Testis (tissue), 3 donors: ENCODE results near the gene RNF157. TPM values are rescaled to one million over a fixed set of nuclear protein-coding genes. Genes with fewer than 3 reads are reported as not detected.

ENCODE experiments used
- DNase-seq: peaks from one replicate; pipeline ENCODE4 v3.0.0-alpha.2; 2019
- H3K27ac ChIP-seq, 2 donors: fragments of 200-600 bp; sonication (generic); one replicate each; pipeline ENCODE4 v1.5.1; 2019
- H3K27me3 ChIP-seq: fragments of 200-600 bp; sonication (generic); one replicate; pipeline ENCODE4 v1.5.1; 2019
- H3K36me3 ChIP-seq: fragments of 200-600 bp; sonication (generic); one replicate; pipeline ENCODE4 v1.5.1; 2017; ENCODE audit warnings: low read depth; ENCODE audit errors: missing control alignments
- H3K4me1 ChIP-seq: fragments of 200-600 bp; sonication (generic); one replicate; pipeline ENCODE4 v1.5.1; 2019
- H3K4me3 ChIP-seq, 2 donors: fragments of 200-600 bp; sonication (generic); one replicate each; pipeline ENCODE4 v1.5.1; 2017 to 2019
- H3K9me3 ChIP-seq: fragments of 200-600 bp; sonication (generic); one replicate; pipeline ENCODE4 v1.5.1; 2017
- CTCF ChIP-seq, 3 experiments: fragments of 450-650 bp in 2 of 3; fragments of 200-600 bp in 1 of 3; sonication (generic) in 1 of 3; IDR thresholded peaks; one replicate each; pipeline ENCODE4 v1.5.1; 2016 to 2019; ENCODE audit warnings: antibody characterized with exemption in 3 of 3, mild to moderate bottlenecking in 2 of 3, moderate library complexity in 1 of 3
- POLR2A ChIP-seq: fragments of 450-650 bp; IDR thresholded peaks from one replicate; pipeline ENCODE4 v1.6.1; 2017; ENCODE audit warnings: antibody characterized with exemption, mild to moderate bottlenecking, moderate library complexity
- WGBS, 2 donors: methylation state at CpG; one replicate each; pipeline ENCODE4 v1.1.5; 2018; 5-methylcytosine and 5-hydroxymethylcytosine counted together
- intact Hi-C: fragments of 100-400 bp; cut with DNase I; formaldehyde crosslinking; loops from one replicate; pipeline ENCODE4 v1.15.1; 2023; ENCODE audit warnings: low total_unique reads
- polyA plus RNA-seq: library from polyadenylated mRNA; stranded (reverse); fragments of 350-450 nt; fragmentation: Illumina TruSeq; extraction: RNeasy Lipid Tissue Mini Kit (QIAGEN cat#74804); gene quantifications from one replicate; pipeline ENCODE4 v1.2.3, GENCODE V29; 2014; ENCODE audit warnings: low read depth, low replicate concordance; ENCODE audit not compliant: insufficient read depth
- total RNA-seq, 2 donors: library from RNA; depleted of rRNA; stranded (reverse); fragments of >200 nt; gene quantifications; one replicate each; pipeline ENCODE4 v1.2.3, GENCODE V29; 2016

RNF157 gene
- total and polyA plus RNA-seq, 3 donors from 2014 or later: 98.8 to 108 (median 101) TPM

- Histone ChIP-seq H3K27ac (no peak overlapping the region), H3K36me3 (no peaks in the 10 kb centered on the region), H3K4me3 (no peak overlapping the region), H3K9me3 (no peaks in the 10 kb centered on the region), H3K27me3 (no peaks in the 10 kb centered on the region), H3K4me1 (peaks cover 11% of the 10 kb centered on the region)
- no peak for DNase-seq
- intact Hi-C loops: no loop called here
- WGBS, 2 donors: 89 to 94% methylated on average over 5 of the region's 5 CpGs
- TF ChIP-seq CTCF (IDR thresholded peaks at IDR 0.05): no peak
- no peak for TF ChIP-seq POLR2A
Observed at GRCh38 chr17:76198702-76199101, 41.6 kb downstream of the RNF157 start.

- TF ChIP-seq POLR2A: no peak
- no peak for TF ChIP-seq CTCF (IDR thresholded peaks at IDR 0.05)
- WGBS, 2 donors: 52 to 53% methylated on average over 2 of the region's 2 CpGs
- Histone ChIP-seq H3K36me3 (no peaks in the 10 kb centered on the region), H3K27ac (no peak overlapping the region), H3K27me3 (no peaks in the 10 kb centered on the region), H3K4me3 (no peak overlapping the region), H3K9me3 (no peaks in the 10 kb centered on the region), H3K4me1 (peaks cover 11% of the 10 kb centered on the region)
- no peak for DNase-seq
- intact Hi-C loops: no loop called here
Observed at GRCh38 chr17:76197911-76198310, 42.4 kb downstream of the RNF157 start.

DNA sequence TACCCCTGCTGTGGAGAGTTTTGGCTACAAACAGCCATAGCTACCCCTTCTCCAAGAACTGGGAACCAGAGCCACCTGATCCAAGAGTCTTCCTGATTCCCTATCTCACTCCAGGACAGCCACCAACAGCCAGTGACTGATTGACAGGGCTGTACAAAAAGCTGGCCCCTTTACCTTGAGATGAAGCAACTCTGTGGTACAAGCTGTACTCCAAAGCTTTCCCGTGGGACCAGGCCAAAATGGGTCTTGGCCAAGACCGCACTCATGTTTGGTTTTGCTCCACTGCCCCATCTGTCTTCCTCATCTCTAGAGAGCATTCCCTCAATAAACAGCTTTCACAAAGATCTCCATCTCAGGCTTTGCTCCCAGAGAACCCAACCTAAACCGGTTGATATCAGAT is 43.6 kb downstream of the RNF157 start:
- peak; percentile 75 for DNase-seq
- Histone ChIP-seq H3K36me3 (no peaks in the 10 kb centered on the region), H3K27me3 (no peaks in the 10 kb centered on the region), H3K4me3 (no peak overlapping the region), H3K27ac (peak overlapping the region in 1 of 2 donors; percentile 21), H3K9me3 (no peaks in the 10 kb centered on the region), H3K4me1 (peaks cover 11% of the 10 kb centered on the region)
- intact Hi-C loops: no loop called here
- TF ChIP-seq POLR2A: no peak
- no peak for TF ChIP-seq CTCF (IDR thresholded peaks at IDR 0.05)
- WGBS, 2 donors: 48 to 49% methylated on average over 3 of the region's 3 CpGs

DNA sequence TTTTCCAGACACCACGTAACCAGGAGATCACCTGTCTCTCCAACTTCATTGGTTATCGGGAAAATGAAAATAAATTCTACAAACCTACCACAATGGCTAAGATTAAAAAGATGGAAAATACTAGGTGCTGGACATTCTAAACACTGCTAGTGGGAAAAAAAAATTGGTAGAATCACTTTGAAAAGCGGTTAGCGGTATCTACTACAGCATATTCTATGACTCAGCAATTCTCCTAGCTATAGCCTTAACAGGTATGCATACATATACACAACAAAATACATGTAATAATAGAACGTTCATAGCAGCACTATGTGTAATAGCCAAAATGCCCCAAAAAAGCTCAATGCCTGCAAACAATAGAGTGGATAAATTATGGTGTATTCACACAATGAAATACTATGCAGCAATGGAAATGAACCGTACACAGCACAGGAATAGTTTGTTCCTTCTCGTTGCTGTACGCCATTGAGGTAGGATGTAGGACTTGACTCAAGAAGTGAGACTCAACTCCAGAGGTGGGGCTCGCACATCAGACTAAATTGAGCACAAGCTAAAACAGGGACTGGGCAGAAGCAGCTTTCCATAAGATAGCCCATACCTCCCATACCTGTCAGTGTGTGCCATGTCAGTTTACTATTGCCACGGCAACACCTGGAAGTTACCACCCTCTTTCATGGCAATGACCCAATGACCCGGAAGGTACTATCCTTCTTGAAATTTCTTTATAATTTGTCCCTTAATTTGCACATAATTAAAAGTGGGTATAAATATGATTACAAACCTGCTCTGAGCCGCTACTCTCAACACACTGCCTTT is 44.8 kb downstream of the RNF157 start:
- DNase-seq: no peak
- Histone ChIP-seq H3K27me3 (no peaks in the 10 kb centered on the region), H3K27ac (no peak overlapping the region), H3K4me3 (no peak overlapping the region), H3K9me3 (no peaks in the 10 kb centered on the region), H3K4me1 (peaks cover 11% of the 10 kb centered on the region), H3K36me3 (no peaks in the 10 kb centered on the region)
- intact Hi-C loops: no loop called here
- 94 to 95% methylated on average over 12 of the region's 12 CpGs for WGBS, 2 donors
- no peak for TF ChIP-seq POLR2A
- TF ChIP-seq CTCF (IDR thresholded peaks at IDR 0.05): no peak

DNA sequence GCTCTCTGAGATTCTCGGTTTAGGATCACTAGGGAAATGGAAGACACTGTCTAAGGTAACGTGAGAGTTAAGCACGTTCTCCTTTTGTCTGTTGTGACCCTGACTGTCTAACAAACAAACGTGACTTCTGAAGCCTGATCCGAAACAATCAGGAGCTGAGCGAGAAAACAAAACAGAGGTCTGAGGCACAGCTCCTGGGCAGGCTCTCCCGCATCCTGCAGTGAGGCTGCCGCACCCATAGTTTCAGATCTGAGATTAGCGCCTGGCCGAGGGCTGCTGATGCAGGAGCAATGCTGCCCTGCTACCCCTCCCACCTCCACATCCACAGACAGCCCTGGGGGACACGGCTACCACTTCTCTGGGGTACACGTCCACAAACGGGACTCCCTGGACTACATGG is 46.7 kb downstream of the RNF157 start:
- intact Hi-C loops: no loop called here
- DNase-seq: no peak
- H3K36me3 ChIP-seq: no peaks in the 10 kb centered on the region
- peaks cover 19% of the 10 kb centered on the region for H3K4me1 ChIP-seq
- no peaks in the 10 kb centered on the region for H3K9me3 ChIP-seq
- no peak overlapping the region for H3K4me3 ChIP-seq
- TF ChIP-seq POLR2A: no peak
- TF ChIP-seq CTCF (IDR thresholded peaks at IDR 0.05): no peak
- 82 to 86% methylated on average over 13 of the region's 13 CpGs for WGBS, 2 donors
- no peak overlapping the region for H3K27ac ChIP-seq
- no peaks in the 10 kb centered on the region for H3K27me3 ChIP-seq
